GM10266 (cell line): ENCODE data around the gene DTWD1.
A peak's percentile ranks its signal among the peaks of the same experiment; 100 is the strongest.
"Not testable (repeated sequence)": the region's sequence is repeated elsewhere in the genome, so short reads cannot be mapped to it uniquely, and the experiment has no call there.

Experiments used
- DNase-seq: peaks from one replicate; pipeline ENCODE4 v3.0.0; 2012; ENCODE audit errors: extremely low spot score
- CTCF ChIP-seq: IDR thresholded peaks from 2 replicates; pipeline ENCODE4 v1.5.1; 2012; ENCODE audit warnings: mild to moderate bottlenecking, low read depth; ENCODE audit not compliant: control insufficient read depth, insufficient read depth; ENCODE audit errors: missing control alignments

DTWD1 gene

DNA sequence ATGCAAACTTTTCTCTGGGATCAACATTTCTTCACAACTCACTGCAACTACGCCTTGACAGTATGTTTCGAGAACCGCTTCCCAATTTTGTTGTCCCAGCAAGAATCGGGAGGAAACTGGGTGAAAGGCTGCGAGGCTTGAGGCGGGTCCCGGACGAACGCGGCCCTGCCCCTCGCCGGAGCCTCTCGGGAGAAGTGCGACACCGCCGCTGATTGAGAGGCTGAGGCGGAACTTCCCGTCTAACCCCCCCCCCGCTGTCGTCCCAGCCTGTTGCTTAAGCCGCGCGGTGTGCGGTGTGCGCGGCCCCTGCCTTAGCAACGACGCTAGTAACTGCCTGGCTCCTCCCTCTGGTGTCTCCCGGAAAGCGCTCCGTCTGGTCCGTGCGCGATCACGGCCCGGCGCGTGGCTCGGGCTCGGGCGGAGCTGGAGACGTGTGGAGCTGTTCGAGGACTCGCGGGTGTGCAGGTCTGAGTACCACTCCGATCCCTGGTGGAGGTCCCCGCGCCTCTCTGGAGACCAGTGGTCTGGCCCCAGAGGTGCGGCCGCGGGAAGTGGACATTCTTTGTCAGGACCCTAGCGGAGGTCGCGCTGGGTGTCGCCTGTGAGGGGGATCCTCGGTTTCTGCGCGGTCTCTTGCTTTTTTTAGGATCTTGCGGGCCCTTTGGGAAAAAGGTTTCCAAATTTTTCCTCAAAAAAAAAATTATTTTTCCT is at the start of gene DTWD1, which contains the start of gene FAM227B:
Gene DTWD1, plus strand, starts transcription at position 391 of the 711 bp plus-strand sequence. CDS start 4,120 bp downstream, outside the sequence.
Gene FAM227B, minus strand, starts transcription at position 161 of the 711 bp plus-strand sequence. CDS start 5,647 bp downstream, outside the sequence.
- DNase-seq: peak; percentile 85
- TF ChIP-seq CTCF: no peak

GRCh38 chr15:49573421-49573820 is 47.4 kb upstream of the DTWD1 start:
- TF ChIP-seq CTCF: no peak

GRCh38 chr15:49589030-49589429 is 31.8 kb upstream of the DTWD1 start:
- DNase-seq: peak; percentile 10

More at GRCh38 chr15:49573421-49573820, 47.4 kb upstream of the DTWD1 start:
- DNase-seq: no peak

DNA sequence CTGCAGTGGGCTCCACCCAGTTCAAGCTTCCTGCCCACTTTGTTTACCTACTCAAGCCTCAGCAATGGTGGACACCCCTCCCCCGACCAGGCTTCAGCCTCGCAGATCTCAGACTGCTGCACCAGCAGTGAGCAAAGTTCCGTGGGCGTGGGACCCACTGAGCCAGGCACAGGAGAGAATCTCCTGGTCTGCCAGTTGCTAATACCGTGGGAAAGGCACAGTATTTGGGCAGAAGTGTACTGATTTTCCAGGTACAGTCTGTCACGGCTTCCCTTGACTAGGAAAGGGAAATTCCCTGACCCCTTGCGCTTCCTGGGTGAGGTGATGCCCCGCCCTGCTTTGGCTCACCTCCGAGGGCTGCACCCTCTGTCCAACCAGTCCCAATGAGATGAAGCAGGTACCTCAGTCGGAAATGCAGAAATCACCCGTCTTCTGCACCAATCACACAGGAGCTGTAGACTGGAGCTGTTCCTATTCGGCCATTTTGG is 28.0 kb upstream of the DTWD1 start:
- DNase-seq: not testable (repeated sequence)

More at GRCh38 chr15:49589030-49589429, 31.8 kb upstream of the DTWD1 start:
- no peak for TF ChIP-seq CTCF

GRCh38 chr15:49604625-49605409 is 16.0 kb upstream of the DTWD1 start:
- TF ChIP-seq CTCF: no peak
- DNase-seq: no peak

DNA sequence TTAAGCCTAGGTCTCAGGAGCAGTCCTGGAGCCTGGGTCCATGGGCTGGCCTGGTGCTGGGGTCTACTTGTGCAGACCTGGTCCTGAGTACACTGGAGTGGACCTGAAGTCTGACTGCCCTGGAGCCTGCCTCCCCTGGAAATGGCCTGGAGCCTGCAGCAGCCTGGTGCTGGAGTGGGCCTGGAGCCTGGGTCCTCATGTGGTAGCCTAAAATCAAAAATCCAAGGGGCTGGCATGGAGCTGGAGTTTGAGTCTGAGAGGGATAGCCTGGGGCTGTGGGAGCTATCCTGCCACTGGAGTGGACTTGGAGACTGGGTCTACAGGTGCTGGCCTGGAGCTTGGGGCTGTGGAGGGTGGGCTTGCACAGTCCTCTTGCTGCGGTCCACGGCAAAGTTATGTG is 15.3 kb upstream of the DTWD1 start:
- TF ChIP-seq CTCF: no peak
- no peak for DNase-seq

DNA sequence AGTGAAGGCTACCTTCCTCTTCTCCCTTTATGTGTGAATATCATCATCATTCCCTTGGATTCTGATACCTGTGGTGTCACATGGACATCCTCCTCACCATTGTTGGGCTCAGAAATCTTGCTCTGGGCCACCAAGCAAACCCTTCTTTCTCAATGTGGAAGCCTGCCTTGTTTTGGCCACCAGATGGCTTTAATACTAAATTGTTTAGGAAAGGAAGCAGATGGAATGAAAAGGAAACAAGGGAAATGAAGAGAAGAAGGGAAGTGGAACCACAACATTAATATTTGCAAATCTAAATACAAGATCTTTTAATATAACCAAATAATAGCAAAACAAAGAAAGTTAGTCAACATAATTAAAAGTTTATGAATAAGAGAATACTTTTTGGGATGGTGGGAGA is 14.3 kb upstream of the DTWD1 start:
- no peak for TF ChIP-seq CTCF
- no peak for DNase-seq
